Stimulated activated naive CD8-positive, alpha-beta T cell treated with anti-CD3 and anti-CD28 coated beads, Interleukin-15, amount 100 ng/mL, for 72 hours (primary cell): ENCODE measurements around the gene SMYD3.

Experiments used
- ATAC-seq: fragments of 150-1000 bp; cut with Tn5 transposase; 2 replicates; pipeline ENCODE4 v1.10.0; 2021; ENCODE audit warnings: mild to moderate bottlenecking, moderate library complexity
- DNase-seq, 2 donors: peaks; one replicate each; pipeline ENCODE4 v3.0.0; 2021 to 2022
- H3K27ac Mint-ChIP-seq, 2 donors: one replicate each; pipeline ENCODE4 v1.8.0; 2022; ENCODE audit warnings: mild to moderate bottlenecking in 2 of 2, mixed read lengths in 2 of 2, moderate library complexity in 2 of 2
- H3K27me3 Mint-ChIP-seq: one replicate; pipeline ENCODE4 v1.8.0; 2022; ENCODE audit warnings: mixed read lengths
- H3K4me1 Mint-ChIP-seq: one replicate; pipeline ENCODE4 v1.8.0; 2022; ENCODE audit warnings: mild to moderate bottlenecking, mixed read lengths
- H3K4me3 Mint-ChIP-seq, 2 donors: one replicate each; pipeline ENCODE4 v1.8.0; 2022; ENCODE audit warnings: mild to moderate bottlenecking in 2 of 2, mixed read lengths in 2 of 2, moderate library complexity in 1 of 2
- H3K9me3 Mint-ChIP-seq, 2 donors: one replicate each; pipeline ENCODE4 v1.8.0; 2022; ENCODE audit warnings: mixed read lengths in 2 of 2

The SMYD3 gene

DNA sequence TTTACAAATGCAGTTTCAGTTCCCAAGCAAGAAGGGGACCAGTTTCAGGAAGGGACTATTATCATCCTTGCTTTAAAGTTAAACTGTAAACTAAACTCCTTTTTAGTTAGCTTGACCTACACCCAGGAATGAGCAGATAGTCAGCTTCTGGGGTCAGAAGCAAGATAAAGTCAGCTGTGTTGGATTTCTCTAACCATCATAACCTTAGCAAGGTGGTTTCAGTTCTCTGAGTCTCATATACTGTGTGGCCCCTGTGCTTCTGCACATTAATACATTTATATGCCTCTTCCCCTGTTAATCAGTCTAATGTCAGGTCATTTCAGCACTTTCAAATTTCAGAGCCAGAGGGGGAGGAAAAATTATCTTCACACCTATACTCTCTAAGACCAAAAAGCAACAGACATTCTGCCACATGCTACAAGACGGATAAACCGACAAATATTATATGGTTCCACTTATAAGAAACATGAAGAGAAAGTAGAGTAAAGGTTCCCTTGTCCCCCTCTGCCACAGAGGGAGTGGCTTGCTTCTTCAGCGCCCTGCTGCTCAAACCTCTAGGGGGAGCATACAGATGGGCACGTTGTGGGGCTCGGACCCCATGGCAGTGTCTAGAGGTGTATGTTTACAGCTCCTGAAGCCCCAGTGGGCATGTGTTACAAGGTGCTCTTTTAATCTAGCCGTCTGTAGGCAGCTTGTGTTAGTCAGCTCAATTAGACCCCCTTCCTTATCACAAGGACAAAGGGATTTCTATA lies 89.1 kb downstream of the SMYD3 start:
- ATAC-seq, result no peak
- H3K27me3 Mint-ChIP-seq, result no peaks in the 10 kb centered on the region
- no peak overlapping the region for H3K27ac Mint-ChIP-seq
- no peak overlapping the region for H3K4me3 Mint-ChIP-seq
- no peak for DNase-seq
- H3K9me3 Mint-ChIP-seq, result peaks cover 18 to 35% of the 10 kb centered on the region in 2 donors
- H3K4me1 Mint-ChIP-seq, result no peaks in the 10 kb centered on the region

DNA sequence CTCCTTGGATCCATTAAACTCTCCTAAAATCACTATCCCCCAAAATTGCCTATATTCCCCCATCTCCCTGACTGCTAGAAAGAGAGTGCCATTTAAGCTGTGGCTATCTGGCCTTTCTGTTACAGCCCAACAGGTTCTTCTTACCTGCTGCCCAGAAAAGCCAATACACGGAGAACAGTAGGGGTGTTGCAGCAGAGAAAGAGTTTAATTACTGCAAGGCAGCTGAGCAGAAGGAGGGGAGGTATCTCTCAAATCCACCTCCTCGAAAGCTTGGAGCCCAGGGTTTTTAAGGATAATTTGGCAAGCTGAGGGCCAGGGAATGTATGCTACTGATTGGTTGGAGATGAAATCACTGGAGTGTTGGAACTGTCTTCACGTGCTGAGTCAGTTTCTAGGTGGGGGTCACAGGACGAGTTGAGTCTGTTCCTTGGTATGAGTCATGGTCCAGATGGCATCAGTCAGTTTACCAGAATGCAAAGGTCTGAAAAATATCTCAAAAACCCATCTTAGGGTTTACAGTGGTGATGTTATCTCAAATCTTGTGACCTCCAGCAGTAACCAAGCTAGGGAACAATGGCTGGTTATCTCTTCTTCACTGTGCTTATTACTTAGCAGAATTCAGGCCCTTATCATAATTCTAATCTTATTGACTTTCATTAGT lies 89.8 kb downstream of the SMYD3 start:
- Mint-ChIP-seq H3K27me3 (no peaks in the 10 kb centered on the region), H3K4me1 (no peaks in the 10 kb centered on the region), H3K4me3 (no peak overlapping the region), H3K27ac (no peak overlapping the region), H3K9me3 (peaks cover 22 to 37% of the 10 kb centered on the region in 2 donors)
- no peak for ATAC-seq
- no peak for DNase-seq

DNA sequence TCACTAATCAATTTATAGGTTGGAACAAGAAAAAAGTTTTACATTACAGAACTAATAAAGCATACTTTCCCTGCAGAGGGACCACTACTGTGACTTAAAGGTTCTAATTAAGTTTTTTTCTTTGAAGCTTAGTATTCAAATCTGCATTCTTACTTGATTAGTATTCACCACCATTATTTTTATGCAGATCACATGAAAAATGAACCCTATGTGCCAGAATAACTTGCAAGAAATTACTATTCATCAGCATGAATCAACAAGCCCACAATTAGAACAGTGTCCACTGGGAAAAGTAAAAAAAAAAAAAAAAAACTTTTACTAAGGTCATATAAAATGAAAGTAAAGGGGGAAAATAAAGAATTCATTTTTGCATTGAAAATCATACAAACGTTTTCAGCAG lies 90.8 kb downstream of the SMYD3 start:
- Mint-ChIP-seq H3K4me1 (no peaks in the 10 kb centered on the region), H3K27me3 (no peaks in the 10 kb centered on the region), H3K27ac (no peak overlapping the region), H3K9me3 (peaks cover 27 to 42% of the 10 kb centered on the region in 2 donors), H3K4me3 (no peak overlapping the region)
- no peak for ATAC-seq
- no peak for DNase-seq

DNA sequence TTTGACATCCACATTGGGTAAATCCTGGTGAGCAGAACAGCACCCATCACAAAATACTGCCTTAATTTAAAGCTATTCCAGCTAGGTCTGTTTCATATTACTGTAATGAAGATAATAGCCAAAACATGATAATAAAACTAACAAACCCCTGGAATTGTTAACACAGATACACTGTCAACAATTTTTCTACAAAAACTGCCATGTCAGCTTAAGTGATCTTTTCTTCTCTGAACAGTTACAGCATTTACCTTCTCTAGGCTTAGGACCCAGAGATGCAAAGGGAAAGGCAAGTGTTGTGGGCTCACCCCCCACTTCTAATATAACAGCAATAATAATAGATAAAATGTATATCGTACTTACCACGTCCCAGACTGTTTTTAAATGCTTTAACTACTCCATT lies 92.1 kb downstream of the SMYD3 start:
- Mint-ChIP-seq H3K9me3 (peaks cover 27 to 42% of the 10 kb centered on the region in 2 donors), H3K4me3 (no peak overlapping the region), H3K4me1 (no peaks in the 10 kb centered on the region), H3K27me3 (no peaks in the 10 kb centered on the region), H3K27ac (no peak overlapping the region)
- no peak for ATAC-seq
- no peak for DNase-seq

DNA sequence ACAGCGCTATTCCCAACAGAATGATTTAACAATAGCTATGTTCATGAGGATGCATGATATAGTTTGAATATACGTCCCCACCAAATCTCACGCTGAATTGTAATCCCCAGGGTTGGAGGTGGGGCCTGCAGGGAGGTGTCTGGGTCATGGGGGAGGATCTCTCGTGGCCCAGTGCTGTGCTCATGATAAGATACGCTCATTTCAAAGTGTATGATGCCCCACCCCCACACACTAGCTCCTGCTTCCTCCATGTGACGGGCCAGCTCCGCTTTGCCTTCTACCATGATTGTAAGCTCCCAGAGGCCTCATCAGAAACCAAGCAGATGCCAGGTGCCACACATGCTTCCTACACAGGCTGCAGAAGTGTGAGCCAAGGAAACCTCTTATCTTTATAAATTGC lies 93.6 kb downstream of the SMYD3 start:
- no peak for ATAC-seq
- no peak overlapping the region for H3K4me3 Mint-ChIP-seq
- no peaks in the 10 kb centered on the region for H3K27me3 Mint-ChIP-seq
- no peak for DNase-seq
- no peak overlapping the region for H3K27ac Mint-ChIP-seq
- peaks cover 15 to 28% of the 10 kb centered on the region in 2 donors for H3K9me3 Mint-ChIP-seq
- H3K4me1 Mint-ChIP-seq, result no peaks in the 10 kb centered on the region

DNA sequence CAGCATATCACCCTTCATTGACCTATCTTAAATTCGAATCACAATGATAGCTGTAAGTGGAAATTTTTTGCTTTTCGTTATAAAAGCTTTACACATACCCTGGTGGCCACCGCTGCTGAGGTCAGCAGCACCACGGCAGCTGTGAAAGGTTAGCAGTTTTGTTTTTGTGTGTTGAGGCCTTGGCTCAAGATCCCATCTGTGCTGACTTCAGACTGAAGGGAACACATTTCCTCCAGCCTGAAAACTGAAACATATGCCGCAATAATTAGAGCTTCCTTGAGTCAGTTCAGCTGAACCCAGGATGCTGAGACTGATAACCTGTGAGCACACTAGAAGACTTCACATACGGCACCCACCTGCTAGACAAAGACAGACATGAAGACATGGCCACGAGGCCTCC lies 103.0 kb downstream of the SMYD3 start:
- Mint-ChIP-seq H3K27ac (no peak overlapping the region), H3K27me3 (no peaks in the 10 kb centered on the region), H3K4me3 (no peak overlapping the region), H3K4me1 (peaks cover 10% of the 10 kb centered on the region), H3K9me3 (no peaks in the 10 kb centered on the region)
- ATAC-seq, result no peak
- no peak for DNase-seq

DNA sequence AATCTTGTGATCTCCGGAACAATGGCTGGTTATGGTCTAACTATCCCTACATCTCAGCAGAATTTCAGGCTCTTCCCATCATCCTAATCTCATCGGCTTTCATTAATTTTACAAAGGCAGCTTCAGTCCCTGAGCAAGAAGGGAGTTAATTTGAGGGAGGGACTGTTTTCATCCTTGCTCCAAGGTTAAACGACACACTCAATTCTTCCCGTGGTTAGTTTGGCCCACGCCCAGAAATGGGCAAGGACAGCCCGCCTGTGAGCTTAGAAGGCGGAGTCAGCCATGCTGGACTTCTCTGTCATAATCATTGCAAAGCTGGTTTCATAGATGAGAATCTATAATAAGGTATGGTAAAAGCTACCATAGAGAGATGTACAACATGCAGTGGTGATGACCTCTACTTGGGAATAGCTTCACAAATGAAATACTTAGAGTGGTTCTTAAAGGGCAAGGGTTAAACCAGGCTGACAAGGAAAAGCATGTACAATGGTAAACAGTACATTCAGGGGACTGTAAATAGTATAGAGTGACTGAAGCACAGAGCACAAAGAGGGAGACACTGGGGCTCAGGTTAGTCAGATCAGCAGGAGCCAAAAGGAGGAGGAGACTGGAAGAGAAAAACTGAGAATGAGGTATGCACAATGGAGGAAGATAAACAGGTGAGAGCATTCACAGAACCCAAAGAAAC lies 108.8 kb downstream of the SMYD3 start:
- no peaks in the 10 kb centered on the region for H3K4me1 Mint-ChIP-seq
- H3K9me3 Mint-ChIP-seq, result peaks cover 14 to 15% of the 10 kb centered on the region in 2 donors
- no peaks in the 10 kb centered on the region for H3K27me3 Mint-ChIP-seq
- no peak for DNase-seq
- H3K27ac Mint-ChIP-seq, result no peak overlapping the region
- H3K4me3 Mint-ChIP-seq, result no peak overlapping the region
- ATAC-seq, result no peak

DNA sequence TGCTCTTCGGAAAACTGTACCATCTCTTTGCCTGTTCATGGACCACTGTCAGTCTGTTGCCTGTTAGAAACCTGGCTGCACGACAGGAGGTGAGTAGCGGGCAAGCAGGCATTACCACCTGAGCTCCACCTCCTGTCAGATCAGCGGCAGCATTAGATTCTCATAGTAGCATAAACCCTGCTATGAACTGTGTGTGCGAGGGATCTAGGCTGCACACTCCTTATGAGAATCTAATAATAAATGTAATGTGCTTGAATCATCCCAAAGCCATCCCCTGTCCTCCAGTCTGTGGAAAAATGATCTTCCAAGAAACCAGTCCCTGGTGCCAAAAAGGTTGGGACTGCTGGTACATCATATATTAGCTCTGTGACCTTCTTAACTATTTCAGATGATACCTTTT lies 110.0 kb downstream of the SMYD3 start:
- no peak for ATAC-seq
- H3K27ac Mint-ChIP-seq, result no peak overlapping the region
- H3K27me3 Mint-ChIP-seq, result no peaks in the 10 kb centered on the region
- DNase-seq, result no peak
- no peak overlapping the region for H3K4me3 Mint-ChIP-seq
- H3K9me3 Mint-ChIP-seq, result peaks cover 14 to 23% of the 10 kb centered on the region in 2 donors
- H3K4me1 Mint-ChIP-seq, result no peaks in the 10 kb centered on the region

DNA sequence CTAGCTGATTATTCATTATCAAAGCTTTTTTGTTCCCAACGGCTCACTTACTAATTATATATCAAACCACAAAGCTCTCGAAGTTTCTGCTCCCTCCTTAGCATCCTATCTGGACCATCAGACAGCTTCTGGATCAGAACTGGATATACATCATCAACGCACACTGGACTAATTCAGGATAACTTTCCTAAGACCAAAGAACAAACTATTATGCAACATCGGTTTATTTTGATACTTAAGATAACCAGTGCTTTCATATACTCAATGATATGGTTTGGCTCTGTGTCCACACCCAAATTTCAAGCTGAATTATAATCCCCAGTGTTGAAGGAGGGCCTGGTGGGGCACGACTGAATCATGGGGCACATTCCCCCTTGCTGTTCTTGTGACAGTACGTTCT lies 110.8 kb downstream of the SMYD3 start:
- ATAC-seq, result no peak
- Mint-ChIP-seq H3K27me3 (no peaks in the 10 kb centered on the region), H3K9me3 (peaks cover 19 to 30% of the 10 kb centered on the region in 2 donors), H3K27ac (no peak overlapping the region), H3K4me3 (no peak overlapping the region), H3K4me1 (no peaks in the 10 kb centered on the region)
- DNase-seq, result no peak

DNA sequence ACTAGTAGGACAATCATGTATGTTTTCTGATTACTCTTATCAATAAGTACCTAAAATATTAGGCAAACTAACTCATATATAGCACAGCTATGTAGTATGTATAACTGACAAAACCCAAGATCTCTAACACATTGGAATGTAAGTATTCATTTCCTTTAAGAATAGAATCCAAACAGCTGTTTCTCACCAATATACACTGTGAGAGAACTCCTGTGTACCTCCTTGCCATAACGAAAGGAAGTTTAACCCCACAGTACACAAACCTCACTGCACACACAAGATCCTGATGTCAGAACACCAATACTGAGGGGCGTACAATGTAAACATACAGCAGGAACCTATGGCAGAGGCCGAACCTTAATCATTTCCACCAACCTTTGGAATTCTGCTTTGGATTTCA lies 113.0 kb downstream of the SMYD3 start:
- no peak for ATAC-seq
- Mint-ChIP-seq H3K27ac (no peak overlapping the region), H3K4me3 (no peak overlapping the region), H3K4me1 (no peaks in the 10 kb centered on the region), H3K9me3 (peaks cover 28 to 40% of the 10 kb centered on the region in 2 donors), H3K27me3 (no peaks in the 10 kb centered on the region)
- DNase-seq, result no peak

DNA sequence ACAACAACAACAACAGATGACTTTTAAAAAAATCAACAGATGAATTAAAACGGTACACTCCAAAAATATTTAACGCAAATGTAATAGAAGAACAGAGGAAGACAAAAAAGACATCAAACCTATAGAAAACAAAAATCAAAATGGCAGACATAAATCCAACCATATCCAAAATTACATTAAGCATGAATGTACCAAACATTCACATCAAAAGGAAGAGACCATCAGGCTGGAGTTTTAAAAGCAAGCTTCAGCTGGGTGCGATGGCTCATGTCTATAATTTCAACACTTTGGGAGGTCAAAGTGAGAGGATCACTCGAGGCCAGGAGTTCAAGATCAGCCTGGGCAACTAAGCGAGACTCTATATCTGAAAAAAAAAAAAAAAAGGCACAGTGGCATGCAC lies 116.2 kb downstream of the SMYD3 start:
- H3K27me3 Mint-ChIP-seq, result no peaks in the 10 kb centered on the region
- H3K4me3 Mint-ChIP-seq, result no peak overlapping the region
- peaks cover 19 to 32% of the 10 kb centered on the region in 2 donors for H3K9me3 Mint-ChIP-seq
- no peaks in the 10 kb centered on the region for H3K4me1 Mint-ChIP-seq
- DNase-seq (no peak), ATAC-seq (no peak)
- no peak overlapping the region for H3K27ac Mint-ChIP-seq

DNA sequence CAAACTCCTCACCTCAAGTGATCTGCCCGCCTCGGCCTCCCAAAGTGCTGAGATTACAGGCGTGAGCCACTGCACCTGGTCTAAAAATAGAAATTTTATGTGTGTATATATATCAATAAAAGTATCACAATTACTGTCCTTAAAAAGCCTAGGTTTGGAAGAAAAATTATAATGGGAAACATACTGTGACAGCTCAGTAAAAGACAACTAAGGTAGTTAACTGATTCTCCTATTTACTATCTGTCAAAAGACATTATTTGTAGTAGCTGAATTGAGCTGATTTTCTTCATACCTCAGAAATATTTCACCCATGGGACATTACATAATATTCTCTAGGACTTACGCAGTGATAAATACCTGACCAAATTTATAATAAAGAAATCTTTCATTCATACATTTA lies 122.5 kb downstream of the SMYD3 start:
- Mint-ChIP-seq H3K4me1 (peaks cover 15% of the 10 kb centered on the region), H3K27me3 (no peaks in the 10 kb centered on the region), H3K9me3 (peaks cover 0 to 5% of the 10 kb centered on the region in 2 donors), H3K27ac (peak overlapping the region in 1 of 2 donors; percentile 27), H3K4me3 (no peak overlapping the region)
- DNase-seq (no peak), ATAC-seq (no peak)

DNA sequence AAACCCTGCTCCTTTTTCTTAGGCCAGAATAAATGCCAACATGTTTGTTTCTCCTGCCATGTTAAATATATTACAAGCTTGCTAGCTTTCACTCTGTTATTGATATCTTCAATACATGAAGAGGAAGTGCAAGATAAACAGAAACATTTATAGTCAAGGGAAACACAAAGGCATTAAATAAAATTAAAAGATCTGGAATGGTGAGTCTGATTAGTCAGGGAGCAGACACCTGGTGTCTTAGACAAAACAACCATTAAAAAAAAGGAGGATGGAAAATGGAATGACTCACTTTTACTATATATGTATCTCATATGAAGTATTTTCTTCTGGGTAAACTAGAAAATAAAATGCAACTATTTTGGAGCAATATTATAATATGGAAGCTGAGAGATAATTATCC lies 123.3 kb downstream of the SMYD3 start:
- H3K4me3 Mint-ChIP-seq, result no peak overlapping the region
- H3K9me3 Mint-ChIP-seq, result peaks cover 0 to 5% of the 10 kb centered on the region in 2 donors
- peaks cover 15% of the 10 kb centered on the region for H3K4me1 Mint-ChIP-seq
- no peak for ATAC-seq
- no peak overlapping the region for H3K27ac Mint-ChIP-seq
- H3K27me3 Mint-ChIP-seq, result no peaks in the 10 kb centered on the region
- DNase-seq, result no peak

DNA sequence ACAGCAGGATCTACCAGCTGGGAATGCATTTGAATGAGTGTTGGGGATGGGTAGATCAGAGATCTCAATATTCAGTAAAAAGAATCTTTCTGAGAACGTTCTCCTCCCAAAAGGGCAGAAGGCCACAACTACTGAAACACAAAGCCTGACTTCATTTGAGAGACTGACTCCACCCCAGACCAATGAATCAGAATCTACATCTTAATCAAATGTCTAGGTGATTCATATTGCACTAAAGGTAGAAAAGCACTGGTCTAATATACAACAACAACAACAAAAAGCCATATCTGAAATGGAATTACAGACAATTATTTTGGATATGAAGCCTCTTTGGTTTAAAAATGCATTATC lies 123.9 kb downstream of the SMYD3 start:
- DNase-seq (no peak), ATAC-seq (no peak)
- no peak overlapping the region for H3K27ac Mint-ChIP-seq
- peaks cover 15% of the 10 kb centered on the region for H3K4me1 Mint-ChIP-seq
- H3K9me3 Mint-ChIP-seq, result peaks cover 0 to 5% of the 10 kb centered on the region in 2 donors
- H3K27me3 Mint-ChIP-seq, result no peaks in the 10 kb centered on the region
- H3K4me3 Mint-ChIP-seq, result no peak overlapping the region

DNA sequence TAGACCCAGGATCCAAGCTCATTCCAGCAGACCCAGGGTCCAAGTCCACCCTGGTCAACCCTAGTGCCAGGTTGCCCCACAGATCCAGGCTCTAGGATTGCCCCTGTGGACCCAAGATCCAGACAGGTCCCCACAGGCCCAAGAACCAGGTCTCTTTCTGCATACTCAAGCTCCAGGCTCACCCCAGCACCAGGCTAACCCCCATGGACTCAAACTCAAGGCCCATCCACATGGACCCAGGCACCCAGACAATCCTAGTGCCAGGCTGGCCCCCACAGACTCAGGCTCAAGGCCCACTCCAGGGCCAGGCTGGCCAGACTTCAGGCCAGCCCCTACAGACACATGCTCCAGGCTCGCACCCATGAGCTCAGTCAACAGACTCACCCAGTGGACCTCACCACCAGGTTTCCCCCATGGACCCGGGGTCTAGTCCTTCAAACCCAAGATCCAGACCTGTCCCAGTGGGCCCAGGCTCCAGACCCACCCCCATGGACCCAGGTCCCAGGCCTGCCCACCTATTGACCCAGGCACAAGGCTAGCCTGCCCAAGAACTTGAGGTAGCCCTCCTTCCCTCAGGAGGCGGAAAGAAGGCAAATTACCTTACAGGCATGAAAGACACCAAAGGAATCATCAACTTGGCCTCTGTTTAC lies 124.4 kb downstream of the SMYD3 start:
- peaks cover 0 to 5% of the 10 kb centered on the region in 2 donors for H3K9me3 Mint-ChIP-seq
- peaks cover 15% of the 10 kb centered on the region for H3K4me1 Mint-ChIP-seq
- no peak for ATAC-seq
- no peak overlapping the region for H3K27ac Mint-ChIP-seq
- no peaks in the 10 kb centered on the region for H3K27me3 Mint-ChIP-seq
- DNase-seq, result no peak
- H3K4me3 Mint-ChIP-seq, result no peak overlapping the region

DNA sequence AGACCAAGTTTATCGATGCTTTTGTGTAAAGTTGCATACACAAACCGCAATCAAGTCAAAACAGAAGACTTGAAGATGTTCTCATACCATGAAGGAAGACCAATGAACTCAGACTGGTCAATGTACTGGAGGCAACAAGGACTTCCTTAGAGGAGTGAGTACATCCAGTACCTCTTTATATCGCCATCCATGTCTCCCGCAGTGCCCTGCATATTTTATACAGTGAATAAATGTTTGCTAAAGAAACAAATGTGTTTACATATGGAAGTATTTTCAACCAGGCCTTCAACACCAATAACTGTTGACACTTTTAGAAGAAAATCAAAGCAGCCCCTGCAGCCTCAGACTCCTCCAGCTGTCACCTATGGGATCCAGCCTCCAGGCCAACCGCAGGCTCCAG lies 125.6 kb downstream of the SMYD3 start:
- H3K4me3 Mint-ChIP-seq, result no peak overlapping the region
- H3K27me3 Mint-ChIP-seq, result no peaks in the 10 kb centered on the region
- DNase-seq, result no peak
- ATAC-seq, result no peak
- no peak overlapping the region for H3K27ac Mint-ChIP-seq
- H3K4me1 Mint-ChIP-seq, result peaks cover 15% of the 10 kb centered on the region
- H3K9me3 Mint-ChIP-seq, result peaks cover 0 to 5% of the 10 kb centered on the region in 2 donors
